OCI-LY1 (cell line): ENCODE results near the gene THSD1.

Experiments used
- H2AFZ ChIP-seq: fragments of 200-600 bp; sonication (generic), shearing (Covaris generic); 2 replicates; pipeline ENCODE4 v1.6.0; 2014; ENCODE audit warnings: antibody characterized with exemption, mild to moderate bottlenecking, low read length
- H3F3A ChIP-seq: fragments of 200-600 bp; sonication (generic), shearing (Covaris generic); 2 replicates; pipeline ENCODE4 v1.6.0; 2014; ENCODE audit warnings: mild to moderate bottlenecking, antibody characterized with exemption, low read length, moderate library complexity; ENCODE audit not compliant: insufficient read depth
- H3K27ac ChIP-seq: fragments of 200-600 bp; sonication (generic); 2 replicates; pipeline ENCODE4 v1.5.1; 2014; ENCODE audit warnings: low read length, mixed run types, mild to moderate bottlenecking, low read depth; ENCODE audit not compliant: poor library complexity, severe bottlenecking
- H3K27me3 ChIP-seq: fragments of 200-600 bp; sonication (generic); 2 replicates; pipeline ENCODE4 v1.6.0; 2014; ENCODE audit warnings: antibody characterized with exemption, mild to moderate bottlenecking, low read length, moderate library complexity; ENCODE audit not compliant: insufficient read depth
- H3K36me3 ChIP-seq: fragments of 200-600 bp; sonication (generic); 2 replicates; pipeline ENCODE4 v1.6.1; 2014; ENCODE audit warnings: mild to moderate bottlenecking, antibody characterized with exemption, low read length, moderate library complexity, mixed read lengths; ENCODE audit not compliant: insufficient read depth
- H3K4me1 ChIP-seq: fragments of 200-600 bp; sonication (generic); 2 replicates; pipeline ENCODE4 v1.5.1; 2014; ENCODE audit warnings: mild to moderate bottlenecking, low read length, moderate library complexity; ENCODE audit not compliant: insufficient read depth, severe bottlenecking
- H3K4me2 ChIP-seq: fragments of 200-600 bp; sonication (generic), shearing (Covaris generic); 2 replicates; pipeline ENCODE4 v1.6.1; 2014; ENCODE audit warnings: low read length
- H3K4me3 ChIP-seq: fragments of 200-600 bp; sonication (generic); 2 replicates; pipeline ENCODE4 v1.5.1; 2014; ENCODE audit warnings: low read length, low read depth, mild to moderate bottlenecking, mixed read lengths; ENCODE audit not compliant: poor library complexity, severe bottlenecking
- H3K79me2 ChIP-seq: fragments of 200-600 bp; shearing (Covaris generic); 2 replicates; pipeline ENCODE4 v1.6.1; 2016; ENCODE audit warnings: mixed run types, low read length, mixed read lengths; ENCODE audit not compliant: insufficient read depth
- H3K9ac ChIP-seq: fragments of 200-600 bp; sonication (generic), shearing (Covaris generic); 2 replicates; pipeline ENCODE4 v1.6.1; 2014; ENCODE audit warnings: mild to moderate bottlenecking, low read length, mixed read lengths
- H3K9me2 ChIP-seq: fragments of 200-600 bp; sonication (generic), shearing (Covaris generic); 2 replicates; pipeline ENCODE4 v1.6.1; 2014; ENCODE audit warnings: low read depth, mild to moderate bottlenecking, low read length, mixed read lengths
- H3K9me3 ChIP-seq: fragments of 200-600 bp; shearing (Covaris generic); 2 replicates; pipeline ENCODE4 v1.6.1; 2014; ENCODE audit warnings: low read length, mixed read lengths
- H4K20me1 ChIP-seq: fragments of 200-600 bp; sonication (generic), shearing (Covaris generic); 2 replicates; pipeline ENCODE4 v1.6.0; 2016; ENCODE audit warnings: mild to moderate bottlenecking, low read length; ENCODE audit not compliant: insufficient read depth
- CTCF ChIP-seq: fragments of 200-600 bp; sonication (generic), shearing (Covaris generic); IDR thresholded peaks from 2 replicates; pipeline ENCODE4 v1.5.1; 2017; ENCODE audit warnings: mild to moderate bottlenecking, antibody characterized with exemption, low read length, moderate library complexity, mixed read lengths
- EZH2 ChIP-seq: fragments of 200-600 bp; sonication (generic), shearing (Covaris generic); IDR thresholded peaks from 2 replicates; pipeline ENCODE4 v1.8.0; 2017; ENCODE audit warnings: borderline replicate concordance, mixed run types, mild to moderate bottlenecking, antibody characterized with exemption, low read length, moderate library complexity, mixed read lengths

Gene THSD1

GRCh38 chr13:52432456-52432855, 26.5 kb upstream of the THSD1 start:
- Histone ChIP-seq H3K79me2 (no peaks in the 10 kb centered on the region), H3F3A (no peaks in the 10 kb centered on the region), H3K27ac (no peak overlapping the region), H4K20me1 (no peaks in the 10 kb centered on the region), H3K27me3 (no peaks in the 10 kb centered on the region), H3K9me2 (no peaks in the 10 kb centered on the region), H3K4me2 (no peak overlapping the region), H3K4me3 (no peak overlapping the region), H3K9me3 (no peaks in the 10 kb centered on the region), H3K4me1 (no peaks in the 10 kb centered on the region), H2AFZ (no peak overlapping the region), H3K9ac (no peak overlapping the region), H3K36me3 (peaks cover 61% of the 10 kb centered on the region)
- TF ChIP-seq CTCF (no peak), EZH2 (no peak)

GRCh38 chr13:52428295-52428694, 22.3 kb upstream of the THSD1 start:
- H3K36me3 ChIP-seq, result peaks cover 55% of the 10 kb centered on the region
- H3K27ac ChIP-seq, result no peak overlapping the region
- H3F3A ChIP-seq, result no peaks in the 10 kb centered on the region
- H3K4me1 ChIP-seq, result no peaks in the 10 kb centered on the region
- H4K20me1 ChIP-seq, result no peaks in the 10 kb centered on the region
- TF ChIP-seq CTCF (no peak), EZH2 (no peak)
- H3K79me2 ChIP-seq, result no peaks in the 10 kb centered on the region
- H3K9me3 ChIP-seq, result no peaks in the 10 kb centered on the region
- no peak overlapping the region for H3K4me3 ChIP-seq
- no peaks in the 10 kb centered on the region for H3K9me2 ChIP-seq
- no peaks in the 10 kb centered on the region for H3K27me3 ChIP-seq
- no peak overlapping the region for H3K4me2 ChIP-seq
- no peak overlapping the region for H2AFZ ChIP-seq
- no peak overlapping the region for H3K9ac ChIP-seq

GRCh38 chr13:52421216-52421615, 15.2 kb upstream of the THSD1 start:
- H3K27ac ChIP-seq, result no peak overlapping the region

More at GRCh38 chr13:52421216-52421615, 15.2 kb upstream of the THSD1 start:
- H4K20me1 ChIP-seq, result no peaks in the 10 kb centered on the region
- H3K79me2 ChIP-seq, result no peaks in the 10 kb centered on the region
- no peak overlapping the region for H2AFZ ChIP-seq
- H3K36me3 ChIP-seq, result peaks cover 48% of the 10 kb centered on the region
- no peak overlapping the region for H3K9ac ChIP-seq
- no peak overlapping the region for H3K4me3 ChIP-seq
- TF ChIP-seq CTCF, result no peak
- H3K27me3 ChIP-seq, result no peaks in the 10 kb centered on the region
- no peaks in the 10 kb centered on the region for H3F3A ChIP-seq
- no peaks in the 10 kb centered on the region for H3K9me2 ChIP-seq
- no peak overlapping the region for H3K4me2 ChIP-seq
- no peaks in the 10 kb centered on the region for H3K4me1 ChIP-seq
- H3K9me3 ChIP-seq, result no peaks in the 10 kb centered on the region
